HG03196 (cell line): ENCODE data around the gene LBHD1.
"Not testable (repeated sequence)": the region's sequence is repeated elsewhere in the genome, so short reads cannot be mapped to it uniquely, and the experiment has no call there.

ENCODE experiments used
- ATAC-seq: cut with Tn5 transposase; IDR thresholded peaks from one replicate; pipeline ENCODE4 v1.9.1; 2021; ENCODE audit not compliant: unreplicated experiment

Gene LBHD1

DNA sequence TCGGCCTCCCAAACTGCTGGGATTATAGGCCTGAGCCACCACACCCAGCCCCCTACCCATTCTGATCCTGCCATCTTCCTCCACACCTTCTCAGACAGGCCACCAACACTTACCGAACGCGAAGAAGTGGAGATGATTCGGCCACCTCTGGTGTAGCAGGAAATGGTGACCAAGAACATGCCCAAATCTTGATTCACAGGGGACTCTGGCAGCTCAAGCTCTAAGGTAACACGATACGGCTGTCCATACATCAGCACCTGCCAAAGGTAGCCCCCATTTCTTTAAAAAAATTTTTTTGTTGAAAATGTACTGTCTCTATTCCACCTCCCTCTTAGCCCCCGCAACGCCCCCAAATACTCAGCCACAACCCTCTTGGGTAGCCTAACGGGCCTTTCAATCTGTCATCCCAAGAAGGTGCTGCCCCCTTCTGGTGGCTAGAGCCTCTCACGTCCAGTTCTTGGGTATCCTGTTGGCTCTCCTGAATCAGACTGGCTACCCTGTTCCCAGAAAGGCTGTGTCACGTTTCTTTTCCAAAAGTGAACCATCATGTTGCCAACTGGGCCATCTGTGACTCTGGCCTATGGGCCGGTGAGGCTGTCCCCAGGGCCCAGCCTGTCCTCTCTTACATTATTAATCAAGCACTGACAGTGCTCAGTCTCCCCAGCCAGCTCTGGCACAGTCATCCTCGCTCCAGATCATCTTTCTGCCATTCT lies 22.5 kb upstream of the LBHD1 start:
- no peak for ATAC-seq

DNA sequence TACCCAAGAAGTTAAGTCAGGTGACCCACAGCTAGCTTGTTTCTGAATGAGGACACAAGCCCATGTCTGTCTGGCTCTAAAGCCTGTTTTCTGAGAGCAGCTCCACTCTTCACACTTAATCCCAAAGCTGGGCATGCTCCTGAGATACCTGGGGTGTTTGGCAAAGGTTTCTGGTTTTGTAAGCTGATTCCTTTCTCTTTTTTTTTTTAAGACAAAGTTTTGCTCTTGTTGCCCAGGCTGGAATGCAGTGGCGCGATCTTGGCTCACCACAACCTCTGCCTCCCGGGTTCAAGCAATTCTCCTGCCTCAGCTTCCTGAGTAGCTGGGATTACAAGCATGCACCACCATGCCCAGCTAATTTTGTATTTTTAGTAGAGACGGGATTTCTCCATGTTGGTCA lies 21.6 kb upstream of the LBHD1 start:
- not testable (repeated sequence) for ATAC-seq

- ATAC-seq = no peak
Observed at GRCh38 chr11:62689421-62690183, 17.5 kb upstream of the LBHD1 start, which contains the start of gene LRRN4CL. Gene LRRN4CL (minus strand): TSS chr11:62689530. CDS start chr11:62688508, 1,022 bp downstream.

DNA sequence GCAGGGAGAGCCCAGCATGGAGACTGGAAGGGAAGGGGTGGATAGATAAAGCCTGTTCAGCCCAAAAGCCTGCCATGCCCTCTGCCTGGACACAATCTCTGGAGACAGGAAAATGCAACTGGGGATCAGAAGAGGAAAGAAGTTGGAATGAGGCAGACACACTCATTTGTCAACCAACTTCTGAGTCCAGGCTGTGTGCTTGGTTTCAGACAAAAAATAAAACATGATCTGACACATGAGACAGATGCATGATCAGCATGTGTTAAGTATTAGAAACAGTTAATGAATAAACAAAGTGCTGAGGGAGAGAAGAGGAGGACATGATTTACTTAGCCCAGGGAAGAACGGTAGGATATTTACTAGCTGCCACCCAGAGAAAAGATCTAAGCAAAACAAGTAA lies 16.4 kb upstream of the LBHD1 start:
- no peak for ATAC-seq

DNA sequence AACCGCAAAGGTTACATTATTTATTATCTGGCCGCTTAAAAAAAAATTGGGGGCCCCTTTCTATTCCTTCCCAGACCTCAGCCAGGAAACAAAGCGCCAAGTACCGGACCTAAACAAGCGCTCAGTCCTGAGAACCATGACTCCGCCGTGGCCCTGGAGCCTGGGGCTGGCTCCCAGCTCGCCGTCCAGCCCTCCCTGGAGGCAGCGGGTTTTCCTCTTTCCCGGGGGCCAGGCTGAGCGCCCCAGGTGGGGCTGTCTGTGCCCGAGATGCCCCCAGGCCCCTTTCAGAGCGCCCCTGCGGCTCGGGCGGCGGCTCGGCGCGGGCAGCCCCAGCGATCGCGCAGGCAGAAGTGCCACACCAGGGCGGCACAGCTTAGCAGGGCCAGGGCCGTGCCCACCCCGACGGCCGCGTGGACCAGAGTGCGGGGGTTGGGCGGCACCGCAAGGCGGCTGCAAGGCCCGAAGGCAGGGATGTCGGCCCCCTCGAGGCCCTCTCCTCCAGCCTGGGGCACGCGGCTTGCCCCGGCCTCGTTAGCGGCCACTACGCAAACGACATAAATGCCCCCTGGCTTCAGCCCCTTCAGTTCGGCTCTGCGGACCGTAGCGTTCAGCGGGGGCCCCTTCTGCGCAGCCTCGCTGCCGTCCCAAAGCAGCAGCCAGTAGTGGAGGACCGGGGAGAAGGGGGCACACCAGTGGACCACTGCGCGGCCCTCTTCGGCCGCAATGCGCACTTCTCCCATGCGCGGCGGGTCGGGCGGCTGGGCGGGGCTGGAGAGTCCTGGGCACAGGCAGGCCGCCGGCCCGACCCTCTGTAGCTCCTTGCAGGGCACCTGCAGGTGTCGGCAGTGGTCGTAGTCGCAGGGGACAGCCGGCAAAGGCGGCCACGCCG lies 15.7 kb upstream of the LBHD1 start:
- no peak for ATAC-seq

- ATAC-seq = no peak
Observed at GRCh38 chr11:62682518-62682917, 10.5 kb upstream of the LBHD1 start.

- peak; percentile 59 for ATAC-seq
Observed at GRCh38 chr11:62680825-62681240, 8.8 kb upstream of the LBHD1 start.

DNA sequence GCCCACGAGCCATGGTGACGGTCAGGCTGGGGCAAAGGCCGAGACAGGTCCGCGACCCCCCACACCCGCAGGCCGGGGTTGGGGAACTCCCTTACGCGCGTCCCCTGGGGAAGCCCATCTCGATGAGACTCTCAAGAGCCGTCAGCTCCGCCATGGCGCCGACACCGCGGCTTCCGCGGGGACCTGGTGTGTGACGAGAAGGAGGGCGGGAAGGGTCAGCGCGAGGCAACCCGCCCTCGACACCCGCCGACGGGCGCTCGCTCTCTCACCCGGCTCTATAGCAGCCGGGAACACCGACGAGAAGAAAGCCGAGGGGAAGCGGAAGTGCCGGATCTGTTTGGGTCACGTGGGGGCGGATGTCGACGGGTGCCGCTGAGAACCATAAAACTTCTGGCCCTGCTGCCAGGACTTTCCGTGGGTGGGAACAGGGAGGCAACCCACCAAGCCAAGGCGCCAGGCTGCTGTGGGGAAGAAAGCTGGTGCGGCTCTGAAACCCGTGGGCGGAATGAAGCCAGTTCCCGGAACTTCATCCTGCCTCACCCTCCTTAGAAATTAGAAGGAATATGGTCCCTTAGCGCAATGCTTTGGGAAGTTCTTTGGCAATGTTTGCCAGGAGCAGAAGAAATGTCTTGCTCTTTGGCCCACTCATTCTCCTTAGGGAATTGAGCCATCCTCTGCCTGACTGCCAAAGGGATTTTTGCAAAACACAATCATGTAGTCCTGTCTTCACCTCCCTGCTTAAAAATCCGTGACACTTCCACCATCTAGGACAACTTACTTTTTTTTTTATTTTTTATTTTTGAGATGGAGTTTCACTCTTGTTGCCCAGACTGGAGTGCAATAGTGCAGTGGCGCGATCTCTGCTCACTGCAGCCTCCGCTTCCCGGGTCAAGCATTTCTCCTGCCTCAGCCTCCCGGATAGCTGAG lies 7.0 kb upstream of the LBHD1 start, which contains the start of gene UBXN1:
TSS of gene UBXN1 (minus strand) at position 304 of the 927 bp plus-strand sequence. CDS start at position 154, 150 bp downstream.
- ATAC-seq = peak; percentile 72

- ATAC-seq = no peak
Observed at GRCh38 chr11:62678433-62678769, 6.3 kb upstream of the LBHD1 start.

DNA sequence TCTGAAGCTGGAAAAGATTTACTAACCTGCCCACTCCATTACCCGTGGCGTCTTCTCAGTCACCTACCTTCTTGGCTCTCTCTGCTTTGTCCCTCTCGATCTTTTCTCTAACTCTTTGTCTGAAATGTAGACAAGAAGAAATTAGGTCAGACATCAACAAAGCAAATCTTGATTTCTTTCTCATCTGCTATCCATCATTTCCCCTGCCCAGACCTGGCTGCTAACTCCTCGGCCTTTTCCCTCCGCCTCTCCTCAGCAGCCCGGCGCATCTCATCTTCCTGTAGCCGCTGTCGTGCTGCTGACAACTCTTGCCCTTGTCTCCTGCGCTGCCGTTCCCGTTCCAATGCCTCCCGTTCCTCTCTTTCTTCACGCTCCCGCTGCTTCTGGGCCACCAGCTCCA lies 5.6 kb upstream of the LBHD1 start:
- ATAC-seq = no peak

DNA sequence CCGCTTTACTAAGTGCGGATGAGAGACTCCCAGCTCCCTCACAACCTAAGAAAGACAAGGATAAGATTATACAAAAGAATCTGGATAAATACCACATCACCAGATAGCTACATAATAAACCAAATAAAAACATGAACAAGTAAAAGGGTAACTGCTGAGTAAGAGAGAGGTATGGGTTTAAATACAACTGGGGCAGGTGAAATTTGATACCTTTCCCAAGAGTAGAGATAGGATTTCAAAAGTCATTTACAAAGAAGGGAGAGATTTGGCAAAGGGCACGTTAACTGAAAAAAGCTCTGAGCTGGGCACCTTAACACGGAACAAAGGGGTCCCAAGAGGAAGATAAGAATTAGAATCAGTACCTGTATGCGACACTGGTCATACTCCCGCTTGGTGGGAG lies 5.1 kb upstream of the LBHD1 start:
- ATAC-seq = no peak

GRCh38 chr11:62676698-62677097 lies 4.6 kb upstream of the LBHD1 start:
- ATAC-seq = no peak

- ATAC-seq = not testable (repeated sequence)
Observed at GRCh38 chr11:62675415-62675814, 3.3 kb upstream of the LBHD1 start.

DNA sequence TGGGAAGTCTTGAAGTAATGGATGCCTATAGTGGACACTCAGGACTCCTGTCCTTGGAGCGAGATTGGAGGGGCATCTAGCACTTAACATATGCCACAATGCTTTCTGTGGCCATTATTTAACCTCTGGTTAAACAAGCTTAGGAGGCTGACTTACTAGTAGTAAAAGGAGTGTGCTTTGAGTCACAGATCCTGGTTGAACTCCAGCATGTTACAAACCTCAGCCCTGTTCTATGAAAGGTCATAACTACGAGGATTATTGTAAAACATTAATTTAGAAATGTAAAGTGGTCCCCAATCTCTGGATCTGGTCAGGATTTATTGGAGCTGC lies 1.1 kb upstream of the LBHD1 start:
- ATAC-seq = no peak

- no peak for ATAC-seq
Observed at GRCh38 chr11:62671236-62671607, 845 bp downstream of the LBHD1 start.

DNA sequence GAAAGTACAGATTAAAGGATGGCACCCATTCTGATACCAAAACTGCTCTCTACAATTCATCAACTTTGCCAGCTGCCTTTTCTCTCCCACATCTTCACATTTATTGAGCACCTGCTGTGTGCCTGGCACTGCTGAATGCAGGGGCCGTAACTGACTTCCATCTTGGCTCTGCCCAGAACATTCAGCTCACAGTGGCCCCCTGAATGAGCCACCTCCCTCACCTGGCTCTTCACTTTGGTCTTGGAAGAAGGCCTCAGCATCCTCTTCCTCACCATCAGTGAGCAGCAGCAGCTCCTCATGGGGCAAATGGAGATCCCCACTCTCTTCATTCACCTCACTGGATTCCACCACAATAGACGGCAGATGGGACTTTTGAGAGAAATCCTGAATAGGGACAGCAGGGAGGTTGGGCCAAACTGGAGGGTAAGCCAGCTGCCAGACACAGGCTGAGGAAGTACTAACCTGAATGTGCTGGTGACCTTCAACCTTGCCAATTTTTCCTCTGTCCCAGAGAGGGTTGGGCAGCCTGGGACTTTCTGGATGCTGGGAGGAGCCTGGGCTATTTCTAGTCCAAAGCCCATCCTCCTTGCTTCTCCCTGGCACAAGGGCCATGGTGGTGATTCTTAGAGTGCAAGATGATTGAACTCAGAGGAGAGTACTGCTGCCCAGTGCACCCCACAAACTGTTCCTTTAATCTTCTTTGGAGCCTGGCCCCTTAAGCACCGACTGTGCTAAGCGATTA lies 2.5 kb downstream of the LBHD1 start:
- no peak for ATAC-seq

GRCh38 chr11:62667460-62667859 lies 4.6 kb downstream of the LBHD1 start:
- no peak for ATAC-seq

GRCh38 chr11:62666259-62666926 lies 5.7 kb downstream of the LBHD1 start:
- ATAC-seq = no peak

- ATAC-seq = peak; percentile 19
Observed at GRCh38 chr11:62665599-62666258, 6.3 kb downstream of the LBHD1 start.
